Naive thymus-derived CD4-positive, alpha-beta T cell (primary cell): ENCODE measurements around the gene H2AZ1. TPM values are rescaled to one million over a fixed set of nuclear protein-coding genes. Genes with fewer than 3 reads are reported as not detected.
A peak's percentile ranks its signal among the peaks of the same experiment; 100 is the strongest.

ENCODE experiments used
- ATAC-seq: fragments of 150-1000 bp; cut with Tn5 transposase; 2 replicates; pipeline ENCODE4 v1.10.0; 2021; ENCODE audit warnings: mild to moderate bottlenecking, moderate library complexity
- CTCF ChIA-PET: fragments of 350-600 bp; sonication (Branson Sonifier 250); formaldehyde crosslinking; loops from one replicate; lab custom pipeline; 2021; ENCODE audit warnings: antibody characterized with exemption; lab: Charles Lee
- POLR2A ChIA-PET: fragments of 350-600 bp; sonication (Branson Sonifier 250); formaldehyde crosslinking; loops from one replicate; lab custom pipeline; 2021; ENCODE audit warnings: antibody characterized with exemption, inconsistent platforms; lab: Charles Lee
- DNase-seq, 9 donors: peaks; one replicate each; pipeline versions ENCODE4 v3.0.0 to v3.0.0-alpha.2; 2020 to 2022; ENCODE audit warnings: mixed read lengths in 1 of 9
- H3K27ac ChIP-seq: one replicate; pipeline ENCODE4 v1.7.0; 2013; ENCODE audit warnings: mild to moderate bottlenecking, low read depth, low read length, moderate library complexity
- H3K27me3 ChIP-seq, 2 donors: one replicate each; pipeline ENCODE4 v1.7.0; 2013; ENCODE audit warnings: low read length in 2 of 2, mild to moderate bottlenecking in 2 of 2, moderate library complexity in 2 of 2; ENCODE audit not compliant: control insufficient read depth in 2 of 2, insufficient read depth in 2 of 2
- H3K36me3 ChIP-seq, 3 experiments: 1 replicate in 2 of 3; 2 replicates in 1 of 3; pipeline ENCODE4 v1.7.0; 2013; ENCODE audit warnings: low read length in 3 of 3, mild to moderate bottlenecking in 3 of 3, moderate library complexity in 1 of 3; ENCODE audit not compliant: insufficient read depth in 3 of 3, control insufficient read depth in 2 of 3
- H3K4me1 ChIP-seq, 2 donors: one replicate each; pipeline ENCODE4 v1.7.0; 2013; ENCODE audit warnings: low read length in 2 of 2, mild to moderate bottlenecking in 2 of 2, moderate library complexity in 1 of 2; ENCODE audit not compliant: control insufficient read depth in 2 of 2, insufficient read depth in 2 of 2
- H3K4me3 ChIP-seq: 2 replicates; pipeline ENCODE4 v1.7.0; 2013; ENCODE audit warnings: mild to moderate bottlenecking, low read length
- H3K9me3 ChIP-seq, 3 experiments: 1 replicate in 2 of 3; 2 replicates in 1 of 3; pipeline ENCODE4 v1.7.0; 2013; ENCODE audit warnings: low read length in 3 of 3; ENCODE audit not compliant: control insufficient read depth in 2 of 3
- H3K27ac Mint-ChIP-seq, 9 donors: one replicate each; pipeline ENCODE4 v1.8.0; 2020 to 2022; ENCODE audit warnings: mixed read lengths in 9 of 9, mild to moderate bottlenecking in 8 of 9, moderate library complexity in 5 of 9, inconsistent platforms in 2 of 9
- H3K27me3 Mint-ChIP-seq, 5 donors: one replicate each; pipeline ENCODE4 v1.8.0; 2021 to 2022; ENCODE audit warnings: mixed read lengths in 5 of 5, mild to moderate bottlenecking in 1 of 5
- H3K36me3 Mint-ChIP-seq, 5 donors: one replicate each; pipeline ENCODE4 v1.8.0; 2020 to 2022; ENCODE audit warnings: mixed read lengths in 5 of 5, mild to moderate bottlenecking in 3 of 5, inconsistent platforms in 1 of 5
- H3K4me1 Mint-ChIP-seq, 7 donors: one replicate each; pipeline ENCODE4 v1.8.0; 2020 to 2022; ENCODE audit warnings: mixed read lengths in 7 of 7, mild to moderate bottlenecking in 3 of 7, inconsistent platforms in 1 of 7
- H3K4me3 Mint-ChIP-seq, 10 donors: one replicate each; pipeline ENCODE4 v1.8.0; 2020 to 2022; ENCODE audit warnings: mild to moderate bottlenecking in 10 of 10, mixed read lengths in 10 of 10, moderate library complexity in 6 of 10, inconsistent platforms in 2 of 10
- H3K9me3 Mint-ChIP-seq, 11 donors: one replicate each; pipeline ENCODE4 v1.8.0; 2020 to 2022; ENCODE audit warnings: mixed read lengths in 11 of 11, mild to moderate bottlenecking in 4 of 11, inconsistent platforms in 1 of 11, moderate library complexity in 1 of 11
- intact Hi-C, 2 donors: fragments of 100-400 bp; cut with micrococcal nuclease; formaldehyde crosslinking; loops; one replicate each; pipeline ENCODE4 v1.15.1; 2023
- polyA plus RNA-seq, 2 donors: library from polyadenylated mRNA; unstranded; fragments of 300-500 nt; fragmentation: Illumina TruSeq; gene quantifications; one replicate each; pipeline ENCODE4 v1.2.3, GENCODE V29; 2021
- total RNA-seq, 6 experiments: library from RNA in 5 of 6; stranded (reverse) in 5 of 6; gene quantifications; 1 replicate in 5 of 6; 2 replicates in 1 of 6; pipeline ENCODE4 v1.2.3 and lab custom pipeline; 2021 to 2026

Gene H2AZ1
- total and polyA plus RNA-seq, 7 experiments from 2014 or later: 82.2 to 414 (median 124) TPM

DNA sequence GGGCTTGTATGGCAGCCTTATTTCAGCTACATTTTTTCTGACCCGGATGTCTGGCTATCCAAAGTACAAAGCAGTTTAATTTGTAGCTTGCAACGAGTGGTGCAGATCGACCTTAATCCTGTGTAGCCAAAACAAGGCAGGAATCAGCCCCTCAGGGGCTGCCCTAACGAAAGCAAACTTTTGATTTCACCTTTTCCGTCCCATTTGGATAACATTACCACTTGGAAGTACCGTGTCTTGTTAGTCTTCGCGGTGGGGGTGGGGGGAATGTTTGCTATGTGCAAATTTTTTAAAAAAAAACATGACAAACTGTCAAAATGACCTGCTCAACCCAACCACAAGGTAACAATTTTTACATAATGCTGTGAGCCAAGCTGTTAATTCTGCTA is 2.9 kb downstream of the H2AZ1 start:
- H3K4me3 ChIP-seq: peak overlapping the region; percentile 62
- peak overlapping the region in 7 of 10 donors; percentile 90 to 99 (median 94) for H3K4me3 Mint-ChIP-seq
- peaks cover 0 to 39% (median 9%) of the 10 kb centered on the region in 5 donors for H3K36me3 Mint-ChIP-seq
- H3K27ac Mint-ChIP-seq: peak overlapping the region in 5 of 9 donors; percentile 95 to 98 (median 97)
- peaks cover 0 to 2% (median 0%) of the 10 kb centered on the region in 11 donors for H3K9me3 Mint-ChIP-seq
- intact Hi-C loops: loop anchor here (2.0 to 10.0 kb wide), 7 partner anchors 18 to 1470 kb away; partner anchors contain the start of genes ADH5 (in 1 of the 2) and EIF4E (in 1 of the 2)
- peaks cover 33 to 57% (median 49%) of the 10 kb centered on the region in 7 donors for H3K4me1 Mint-ChIP-seq
- peak overlapping the region; percentile 91 for H3K27ac ChIP-seq
- H3K27me3 Mint-ChIP-seq: no peaks in the 10 kb centered on the region
- peaks cover 44 to 50% of the 10 kb centered on the region in 2 donors for H3K4me1 ChIP-seq
- H3K36me3 ChIP-seq: peaks cover 0 to 5% (median 4%) of the 10 kb centered on the region in 3 experiments
- ChIA-PET CTCF (interaction anchor here (0.6 to 3.7 kb wide), 10 partner anchors 49 to 384 kb away, joined by 3 to 28 read pairs (median 4); partner anchors contain the start of genes DAPP1 and LAMTOR3), POLR2A (interaction anchor here (0.6 to 5.0 kb wide), 26 partner anchors 11 to 1400 kb away, joined by 3 to 80 read pairs (median 4); partner anchors contain the start of genes ADH5, DAPP1, LAMTOR3 and METAP1)
- ATAC-seq (no peak), DNase-seq (no peak)
- H3K27me3 ChIP-seq: no peaks in the 10 kb centered on the region
- no peaks in the 10 kb centered on the region for H3K9me3 ChIP-seq

DNA sequence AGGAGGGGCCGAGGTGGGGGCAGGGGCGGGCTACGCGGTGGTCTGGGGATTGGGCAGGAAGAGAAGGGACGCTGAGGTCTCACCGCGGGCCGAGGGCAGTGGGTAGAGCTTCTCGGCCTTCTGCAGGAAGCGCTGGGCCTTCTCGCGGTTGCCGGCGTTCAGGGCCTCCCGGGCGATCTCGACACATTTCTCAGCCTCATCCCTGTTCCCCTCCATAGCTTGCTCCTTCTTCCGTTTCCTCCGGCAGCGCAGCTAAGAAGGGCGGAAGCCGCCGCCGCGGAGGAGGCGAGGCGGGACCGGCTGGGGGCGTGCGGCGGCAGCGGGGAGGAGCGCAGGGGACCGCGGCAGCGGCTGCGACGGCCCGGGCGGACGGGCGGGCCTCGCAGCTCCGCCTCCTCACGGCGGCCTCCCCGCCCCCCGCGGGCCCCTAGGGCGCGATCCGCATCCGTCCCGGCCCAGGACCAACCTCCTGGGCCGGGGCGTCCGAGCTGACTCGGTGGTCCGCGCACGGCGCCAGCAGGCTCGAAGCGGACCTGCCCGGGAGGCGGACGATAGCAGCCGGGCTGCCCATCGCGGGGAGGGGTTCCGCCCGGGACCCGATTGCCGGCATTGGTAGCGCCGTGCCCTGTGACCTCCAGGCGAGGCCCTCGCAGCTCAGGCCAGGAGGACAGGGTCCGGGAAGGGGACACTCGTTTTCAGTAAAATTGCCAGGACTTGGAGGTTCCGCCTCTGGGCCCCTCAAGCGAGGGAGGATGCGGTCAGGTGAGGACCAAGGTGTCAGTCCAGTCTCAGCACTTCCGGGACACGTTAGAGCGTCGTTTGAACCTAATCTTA is 3.5 kb downstream of the H2AZ1 start, which contains the start of gene DNAJB14:
Gene DNAJB14 (minus strand): TSS at position 263 of the 834 bp plus-strand sequence. CDS start 47 bp downstream, at position 216.
- DNase-seq: peak; percentile 77 to 89 (median 80)
- H3K4me1 ChIP-seq: peaks cover 44 to 50% of the 10 kb centered on the region in 2 donors
- Mint-ChIP-seq H3K27me3 (no peaks in the 10 kb centered on the region), H3K4me3 (peak within 1 kb of the TSS in 8 of 10 donors; percentile 92 to 100 (median 99)), H3K4me1 (peaks cover 33 to 57% (median 49%) of the 10 kb centered on the region in 7 donors), H3K36me3 (peaks cover 0 to 39% (median 9%) of the 10 kb centered on the region in 5 donors), H3K9me3 (peaks cover 0 to 2% (median 0%) of the 10 kb centered on the region in 11 donors), H3K27ac (peak within 1 kb of the TSS in 7 of 9 donors; percentile 95 to 98 (median 98))
- peak; percentile 66 for ATAC-seq
- H3K27me3 ChIP-seq: no peaks in the 10 kb centered on the region
- ChIA-PET CTCF (interaction anchor here (0.7 to 3.7 kb wide), 7 partner anchors 18 to 384 kb away, joined by 3 to 28 read pairs (median 6); partner anchors contain the start of gene LAMTOR3), POLR2A (interaction anchor here (0.6 to 5.0 kb wide), 26 partner anchors 11 to 1400 kb away, joined by 3 to 80 read pairs (median 4); partner anchors contain the start of genes ADH5, DAPP1, LAMTOR3 and METAP1)
- no peaks in the 10 kb centered on the region for H3K9me3 ChIP-seq
- intact Hi-C loops: loop anchor here (1.0 to 10.0 kb wide), 9 partner anchors 18 to 1471 kb away; partner anchors contain the start of genes ADH5 (in 1 of the 2), EIF4E (in 1 of the 2) and LAMTOR3 (in 1 of the 2)
- peak within 1 kb of the TSS; percentile 91 for H3K27ac ChIP-seq
- peaks cover 0 to 5% (median 4%) of the 10 kb centered on the region in 3 experiments for H3K36me3 ChIP-seq
- peak within 1 kb of the TSS; percentile 62 for H3K4me3 ChIP-seq

DNA sequence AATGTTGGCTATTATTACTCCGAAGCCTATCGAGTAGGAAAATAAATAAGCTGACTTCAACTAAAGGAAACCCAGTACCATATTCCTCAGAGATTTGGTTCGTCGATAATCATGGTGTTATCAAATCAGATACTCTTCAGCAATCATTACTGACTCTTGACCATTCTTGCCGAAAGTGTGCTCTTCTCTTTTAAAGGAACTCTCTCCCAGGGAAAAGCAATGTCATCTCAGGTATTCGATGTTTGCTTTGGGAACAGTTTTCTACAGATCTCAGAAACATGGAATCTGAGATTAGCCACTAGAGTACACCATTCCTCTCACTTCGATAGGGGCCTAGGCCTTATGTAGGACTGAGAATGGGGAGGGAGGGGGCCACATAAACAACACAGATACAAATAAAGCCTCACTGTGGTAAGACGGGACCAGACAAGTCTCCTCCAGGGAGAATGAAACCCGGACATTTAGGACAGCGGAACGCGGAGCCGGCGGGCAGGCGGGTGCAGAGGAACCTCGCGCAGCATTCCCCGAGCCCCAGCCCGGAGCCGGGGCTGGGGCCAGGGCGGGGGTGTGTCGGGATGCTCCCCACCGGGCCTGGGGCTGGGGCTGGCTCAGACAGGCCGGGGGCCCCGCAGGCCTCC is 4.2 kb downstream of the H2AZ1 start:
- DNase-seq: peak in 1 of 9 donors; percentile 13
- intact Hi-C loops: loop anchor here (1.0 to 10.0 kb wide), 9 partner anchors 17 to 1471 kb away; partner anchors contain the start of genes ADH5 (in 1 of the 2), EIF4E (in 1 of the 2) and LAMTOR3 (in 1 of the 2)
- Histone ChIP-seq H3K4me3 (peak overlapping the region; percentile 62), H3K4me1 (peaks cover 42 to 47% of the 10 kb centered on the region in 2 donors), H3K27ac (peak overlapping the region; percentile 91), H3K9me3 (no peaks in the 10 kb centered on the region), H3K27me3 (no peaks in the 10 kb centered on the region), H3K36me3 (peaks cover 0 to 5% (median 4%) of the 10 kb centered on the region in 3 experiments)
- H3K27me3 Mint-ChIP-seq: no peaks in the 10 kb centered on the region
- no peak for ATAC-seq
- peaks cover 0 to 42% (median 9%) of the 10 kb centered on the region in 5 donors for H3K36me3 Mint-ChIP-seq
- peaks cover 40 to 65% (median 56%) of the 10 kb centered on the region in 7 donors for H3K4me1 Mint-ChIP-seq
- POLR2A ChIA-PET: interaction anchor here (0.6 to 5.0 kb wide), 20 partner anchors 16 to 1401 kb away, joined by 3 to 80 read pairs (median 5); partner anchors contain the start of genes ADH5, DAPP1, LAMTOR3 and METAP1
- H3K4me3 Mint-ChIP-seq: peak overlapping the region in 8 of 10 donors; percentile 92 to 100 (median 99)
- peaks cover 0 to 2% (median 0%) of the 10 kb centered on the region in 11 donors for H3K9me3 Mint-ChIP-seq
- peak overlapping the region in 7 of 9 donors; percentile 94 to 98 (median 97) for H3K27ac Mint-ChIP-seq
- CTCF ChIA-PET: interaction anchor here (0.7 to 3.7 kb wide), 6 partner anchors 18 to 147 kb away, joined by 3 to 28 read pairs (median 4); partner anchors contain the start of gene LAMTOR3

DNA sequence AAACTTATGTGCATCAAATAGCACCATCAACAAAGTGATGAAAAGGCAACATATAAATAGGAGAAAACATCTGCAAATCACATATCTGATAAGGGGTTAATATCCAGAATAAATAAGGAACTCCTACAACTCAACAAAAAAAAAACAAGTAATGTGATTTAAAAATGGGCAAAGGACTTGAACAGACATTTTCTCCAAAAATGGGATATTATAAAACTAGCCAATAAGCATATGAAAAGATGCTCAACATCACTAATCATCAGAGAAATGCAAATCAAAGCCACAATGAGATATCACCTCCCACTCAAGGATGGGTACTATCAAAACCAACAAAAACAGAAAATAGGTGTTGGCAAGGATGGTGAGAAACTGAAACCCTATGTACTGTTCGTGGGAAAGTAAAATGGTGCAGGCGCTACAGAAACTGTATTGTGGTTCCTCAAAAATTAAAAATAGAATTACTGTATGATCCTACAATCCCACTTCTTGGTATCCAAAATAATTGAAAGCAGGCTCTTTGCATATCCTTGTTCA is 6.1 kb downstream of the H2AZ1 start:
- H3K4me3 ChIP-seq: peak overlapping the region; percentile 9
- ChIA-PET CTCF (no interaction called here), POLR2A (interaction anchor here (0.8 to 1.8 kb wide), 3 partner anchors 8 to 50 kb away, joined by 3 to 6 read pairs (median 3); partner anchors contain the start of gene LAMTOR3)
- intact Hi-C loops: loop anchor here (1.0 to 10.0 kb wide), 2 partner anchors 11 to 1081 kb away; no protein-coding TSS in a partner anchor
- peaks cover 41 to 47% of the 10 kb centered on the region in 2 donors for H3K4me1 ChIP-seq
- DNase-seq (no peak), ATAC-seq (no peak)
- H3K9me3 Mint-ChIP-seq: peaks cover 0 to 2% (median 0%) of the 10 kb centered on the region in 11 donors
- H3K27ac ChIP-seq: no peak overlapping the region
- peaks cover 0 to 47% (median 13%) of the 10 kb centered on the region in 5 donors for H3K36me3 Mint-ChIP-seq
- peaks cover 0 to 5% (median 4%) of the 10 kb centered on the region in 3 experiments for H3K36me3 ChIP-seq
- H3K27ac Mint-ChIP-seq: peak overlapping the region in 5 of 9 donors; percentile 21 to 82 (median 30)
- peaks cover 40 to 75% (median 66%) of the 10 kb centered on the region in 7 donors for H3K4me1 Mint-ChIP-seq
- H3K9me3 ChIP-seq: no peaks in the 10 kb centered on the region
- no peaks in the 10 kb centered on the region for H3K27me3 ChIP-seq
- peak overlapping the region in 8 of 10 donors; percentile 20 to 100 (median 83) for H3K4me3 Mint-ChIP-seq
- no peaks in the 10 kb centered on the region for H3K27me3 Mint-ChIP-seq

DNA sequence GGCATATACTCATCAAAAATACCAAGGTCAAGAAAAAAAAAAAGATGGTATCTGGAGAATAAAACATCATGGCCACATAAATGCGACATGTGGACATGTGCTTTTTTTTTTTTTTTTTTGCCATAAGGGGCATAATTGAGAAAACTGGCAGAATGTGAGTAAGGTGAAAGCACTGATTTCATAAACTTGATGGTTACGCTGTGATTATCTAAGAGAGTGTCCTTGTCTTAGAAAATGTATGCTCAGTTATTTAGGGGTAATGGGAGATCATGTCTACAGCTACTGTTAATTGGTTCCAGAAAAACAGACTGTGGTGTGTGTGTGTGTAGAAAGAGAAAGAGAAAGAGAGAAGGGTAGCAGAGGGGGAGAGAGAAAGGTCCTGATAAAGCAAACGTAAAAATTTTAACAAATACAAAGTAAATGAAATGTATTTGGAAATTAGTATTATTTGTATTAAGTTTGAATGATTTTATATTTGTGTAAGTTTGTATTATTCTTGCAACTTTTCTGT is 11.8 kb downstream of the H2AZ1 start:
- Histone ChIP-seq H3K4me3 (no peak overlapping the region), H3K27ac (no peak overlapping the region), H3K36me3 (peaks cover 0 to 5% (median 0%) of the 10 kb centered on the region in 3 experiments), H3K27me3 (no peaks in the 10 kb centered on the region), H3K4me1 (peaks cover 5 to 6% of the 10 kb centered on the region in 2 donors), H3K9me3 (peaks cover 0 to 11% (median 0%) of the 10 kb centered on the region in 3 experiments)
- ChIA-PET CTCF (interaction anchor here (0.6 kb wide), 1 partner anchor 618 kb away, joined by 6 read pairs; no protein-coding TSS in a partner anchor), POLR2A (no interaction called here)
- Mint-ChIP-seq H3K4me1 (peaks cover 24 to 57% (median 46%) of the 10 kb centered on the region in 7 donors), H3K27me3 (no peaks in the 10 kb centered on the region), H3K9me3 (peaks cover 0 to 26% (median 11%) of the 10 kb centered on the region in 11 donors), H3K36me3 (peaks cover 0 to 50% (median 35%) of the 10 kb centered on the region in 5 donors), H3K4me3 (peak overlapping the region in 1 of 10 donors; percentile 2), H3K27ac (peak overlapping the region in 1 of 9 donors; percentile 23)
- ATAC-seq: no peak
- intact Hi-C loops: no loop called here
- no peak for DNase-seq
